Keratinocyte (primary cell): ENCODE results near the gene FFAR4.

Experiments used
- EZH2 ChIP-seq: IDR thresholded peaks from one replicate; pipeline ENCODE4 v1.6.1; 2012; ENCODE audit warnings: inconsistent platforms, mild to moderate bottlenecking, low read length, moderate library complexity
- TF ChIP-seq, protein P1 (sequence below), 3 experiments: IDR thresholded peaks in 1 of 3; conservative IDR thresholded peaks in 1 of 3; optimal IDR thresholded peaks in 1 of 3; 2 replicates in 2 of 3; 3 replicates in 1 of 3; pipeline versions ENCODE3 to v1.5.1; 2011; ENCODE audit warnings: low read length in 3 of 3, mild to moderate bottlenecking in 3 of 3, moderate library complexity in 2 of 3, control low read depth in 1 of 3, inconsistent platforms in 1 of 3; ENCODE audit not compliant: insufficient read depth in 2 of 3; ENCODE audit errors: extremely low read depth in 1 of 3

DNA sequence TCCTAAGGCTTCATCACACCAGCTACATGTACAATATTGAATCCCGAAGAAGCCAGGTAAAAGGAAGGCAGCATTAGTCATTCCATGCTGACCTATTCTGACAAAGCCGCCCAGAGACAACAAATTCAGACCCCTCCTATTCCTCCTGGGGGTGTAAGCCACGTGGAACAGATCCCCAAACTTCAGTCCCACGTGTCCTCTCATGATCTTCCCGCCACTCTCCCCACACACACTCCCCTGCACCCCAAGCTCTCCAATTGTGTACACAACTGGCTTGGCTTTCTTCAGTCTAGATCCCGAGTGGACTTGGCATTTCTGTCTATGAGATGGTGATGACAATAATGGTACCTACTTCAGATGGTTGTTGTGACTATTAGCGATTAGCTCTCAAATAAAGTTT is 54.5 kb downstream of the FFAR4 start:
- TF ChIP-seq, protein P1, sequence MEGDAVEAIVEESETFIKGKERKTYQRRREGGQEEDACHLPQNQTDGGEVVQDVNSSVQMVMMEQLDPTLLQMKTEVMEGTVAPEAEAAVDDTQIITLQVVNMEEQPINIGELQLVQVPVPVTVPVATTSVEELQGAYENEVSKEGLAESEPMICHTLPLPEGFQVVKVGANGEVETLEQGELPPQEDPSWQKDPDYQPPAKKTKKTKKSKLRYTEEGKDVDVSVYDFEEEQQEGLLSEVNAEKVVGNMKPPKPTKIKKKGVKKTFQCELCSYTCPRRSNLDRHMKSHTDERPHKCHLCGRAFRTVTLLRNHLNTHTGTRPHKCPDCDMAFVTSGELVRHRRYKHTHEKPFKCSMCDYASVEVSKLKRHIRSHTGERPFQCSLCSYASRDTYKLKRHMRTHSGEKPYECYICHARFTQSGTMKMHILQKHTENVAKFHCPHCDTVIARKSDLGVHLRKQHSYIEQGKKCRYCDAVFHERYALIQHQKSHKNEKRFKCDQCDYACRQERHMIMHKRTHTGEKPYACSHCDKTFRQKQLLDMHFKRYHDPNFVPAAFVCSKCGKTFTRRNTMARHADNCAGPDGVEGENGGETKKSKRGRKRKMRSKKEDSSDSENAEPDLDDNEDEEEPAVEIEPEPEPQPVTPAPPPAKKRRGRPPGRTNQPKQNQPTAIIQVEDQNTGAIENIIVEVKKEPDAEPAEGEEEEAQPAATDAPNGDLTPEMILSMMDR (optimal IDR thresholded peaks at IDR 0.05 in 1 of 3, IDR thresholded peaks at IDR 0.05 in 1 of 3, conservative IDR thresholded peaks at IDR 0.05 in 1 of 3; ENCODE audit: extremely low read depth in 1 of 3, insufficient read depth in 2 of 3, low read length in 3 of 3) = no peak
- TF ChIP-seq EZH2 = no peak
